ENCODE data around the gene PHYHD1. TPM values are rescaled to one million over a fixed set of nuclear protein-coding genes. Genes with fewer than 3 reads are reported as not detected.

PHYHD1 gene
- total RNA-seq, 2 donors from 2014 or later = 15.2 to 18.0 TPM

DNA sequence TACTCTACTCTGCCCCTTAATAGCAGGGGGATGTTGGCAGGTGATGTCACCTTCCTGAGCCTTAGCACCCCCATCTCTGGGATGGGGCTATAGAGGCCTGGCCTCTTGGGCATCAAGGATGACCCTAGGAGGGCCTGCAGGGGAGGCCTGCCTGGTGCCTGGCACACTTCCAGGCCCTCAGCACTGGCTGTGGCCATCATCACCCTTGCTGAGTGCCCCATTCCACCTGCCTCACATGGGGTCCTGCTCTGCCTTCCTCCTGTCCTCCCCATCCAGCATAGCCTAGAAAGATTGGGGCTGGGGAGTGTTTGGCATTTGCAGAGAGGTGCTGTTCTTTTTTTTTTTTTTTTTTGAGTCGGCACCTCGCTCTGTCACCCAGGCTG is 17.7 kb upstream of the PHYHD1 start:
- no peaks in the 10 kb centered on the region for H3K27me3 ChIP-seq (ENCODE audit: control insufficient read depth, insufficient read depth, low read length, poor library complexity, severe bottlenecking)
- TF ChIP-seq, protein P1, sequence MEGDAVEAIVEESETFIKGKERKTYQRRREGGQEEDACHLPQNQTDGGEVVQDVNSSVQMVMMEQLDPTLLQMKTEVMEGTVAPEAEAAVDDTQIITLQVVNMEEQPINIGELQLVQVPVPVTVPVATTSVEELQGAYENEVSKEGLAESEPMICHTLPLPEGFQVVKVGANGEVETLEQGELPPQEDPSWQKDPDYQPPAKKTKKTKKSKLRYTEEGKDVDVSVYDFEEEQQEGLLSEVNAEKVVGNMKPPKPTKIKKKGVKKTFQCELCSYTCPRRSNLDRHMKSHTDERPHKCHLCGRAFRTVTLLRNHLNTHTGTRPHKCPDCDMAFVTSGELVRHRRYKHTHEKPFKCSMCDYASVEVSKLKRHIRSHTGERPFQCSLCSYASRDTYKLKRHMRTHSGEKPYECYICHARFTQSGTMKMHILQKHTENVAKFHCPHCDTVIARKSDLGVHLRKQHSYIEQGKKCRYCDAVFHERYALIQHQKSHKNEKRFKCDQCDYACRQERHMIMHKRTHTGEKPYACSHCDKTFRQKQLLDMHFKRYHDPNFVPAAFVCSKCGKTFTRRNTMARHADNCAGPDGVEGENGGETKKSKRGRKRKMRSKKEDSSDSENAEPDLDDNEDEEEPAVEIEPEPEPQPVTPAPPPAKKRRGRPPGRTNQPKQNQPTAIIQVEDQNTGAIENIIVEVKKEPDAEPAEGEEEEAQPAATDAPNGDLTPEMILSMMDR (conservative IDR thresholded peaks at IDR 0.05) = no peak
- no peak overlapping the region for H3K9ac ChIP-seq (ENCODE audit: extremely low read depth, low read length, poor library complexity, severe bottlenecking)
- H3K9me3 ChIP-seq (ENCODE audit: control insufficient read depth, low read length) = no peaks in the 10 kb centered on the region
- Mint-ChIP-seq H3K36me3 (ENCODE audit: low read depth) (peaks cover 26% of the 10 kb centered on the region), H3K4me1 (no peaks in the 10 kb centered on the region), H3K27me3 (ENCODE audit: insufficient read depth) (no peaks in the 10 kb centered on the region), H3K27ac (no peak overlapping the region), H3K4me3 (no peak overlapping the region), H3K9me3 (no peaks in the 10 kb centered on the region)
- H3K4me3 ChIP-seq (ENCODE audit: low read length) = no peak overlapping the region
- DNase-seq = no peak
- 90% methylated on average over 2 of the region's 2 CpGs; no CpG with 5 or more reads in 1 of the 2 experiments for WGBS, 2 experiments (ENCODE audit: insufficient coverage in 1 of 2, insufficient read length in 1 of 2)
- H3K27ac ChIP-seq (ENCODE audit: low read depth, low read length) = no peak overlapping the region
- peaks cover 36% of the 10 kb centered on the region for H3K36me3 ChIP-seq (ENCODE audit: control insufficient read depth, insufficient read depth, low read length)
- H3K4me1 ChIP-seq (ENCODE audit: control insufficient read depth, insufficient read depth, low read length) = no peaks in the 10 kb centered on the region

DNA sequence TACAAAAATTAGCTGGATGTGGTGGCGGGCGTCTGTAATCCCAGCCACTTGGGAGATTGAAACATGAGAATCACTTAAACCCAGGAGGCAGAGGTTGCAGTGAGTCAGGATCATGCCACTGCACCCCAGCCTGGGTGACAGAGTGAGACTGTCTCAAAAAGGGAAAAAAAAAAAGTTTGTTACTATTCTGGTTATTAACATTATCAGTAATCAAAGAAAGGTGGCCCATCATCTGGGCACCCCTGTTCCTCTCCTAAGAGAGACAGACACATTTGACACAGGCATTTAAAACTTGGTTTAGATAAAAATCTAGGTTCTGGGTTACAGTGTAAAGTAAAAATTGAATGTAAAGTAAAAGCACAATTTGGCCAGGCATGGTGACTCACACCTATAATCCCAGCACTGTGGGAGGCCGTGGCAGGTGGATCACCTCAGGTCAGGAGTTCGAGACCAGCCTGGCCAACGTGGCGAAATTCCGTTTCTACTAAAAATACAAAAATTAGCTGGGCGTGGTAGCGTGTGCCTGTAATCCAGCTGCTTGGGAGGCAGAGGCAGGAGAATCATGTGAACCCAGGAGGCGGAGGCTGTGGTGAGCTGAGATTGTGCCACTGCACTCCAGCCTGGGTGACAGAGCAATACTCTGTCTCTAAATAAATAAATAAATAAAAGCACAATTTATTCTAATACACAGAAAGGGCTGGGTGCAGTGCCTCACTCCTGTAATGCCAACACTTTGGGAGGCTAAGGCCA is 16.7 kb upstream of the PHYHD1 start:
- TF ChIP-seq, protein P1 (conservative IDR thresholded peaks at IDR 0.05) = no peak
- no peak overlapping the region for H3K27ac ChIP-seq (ENCODE audit: low read depth, low read length)
- no peaks in the 10 kb centered on the region for H3K9me3 Mint-ChIP-seq
- H3K27me3 Mint-ChIP-seq (ENCODE audit: insufficient read depth) = no peaks in the 10 kb centered on the region
- WGBS, 2 experiments (ENCODE audit: insufficient coverage in 1 of 2, insufficient read length in 1 of 2) = 97 to 99% methylated on average over 10 of the region's 10 CpGs
- no peaks in the 10 kb centered on the region for H3K4me1 ChIP-seq (ENCODE audit: control insufficient read depth, insufficient read depth, low read length)
- H3K4me3 Mint-ChIP-seq = no peak overlapping the region
- no peak overlapping the region for H3K4me3 ChIP-seq (ENCODE audit: low read length)
- H3K9me3 ChIP-seq (ENCODE audit: control insufficient read depth, low read length) = no peaks in the 10 kb centered on the region
- peaks cover 28% of the 10 kb centered on the region for H3K36me3 Mint-ChIP-seq (ENCODE audit: low read depth)
- no peaks in the 10 kb centered on the region for H3K4me1 Mint-ChIP-seq
- DNase-seq = no peak
- H3K27ac Mint-ChIP-seq = no peak overlapping the region
- H3K36me3 ChIP-seq (ENCODE audit: control insufficient read depth, insufficient read depth, low read length) = peaks cover 36% of the 10 kb centered on the region
- H3K27me3 ChIP-seq (ENCODE audit: control insufficient read depth, insufficient read depth, low read length, poor library complexity, severe bottlenecking) = no peaks in the 10 kb centered on the region
- no peak overlapping the region for H3K9ac ChIP-seq (ENCODE audit: extremely low read depth, low read length, poor library complexity, severe bottlenecking)

DNA sequence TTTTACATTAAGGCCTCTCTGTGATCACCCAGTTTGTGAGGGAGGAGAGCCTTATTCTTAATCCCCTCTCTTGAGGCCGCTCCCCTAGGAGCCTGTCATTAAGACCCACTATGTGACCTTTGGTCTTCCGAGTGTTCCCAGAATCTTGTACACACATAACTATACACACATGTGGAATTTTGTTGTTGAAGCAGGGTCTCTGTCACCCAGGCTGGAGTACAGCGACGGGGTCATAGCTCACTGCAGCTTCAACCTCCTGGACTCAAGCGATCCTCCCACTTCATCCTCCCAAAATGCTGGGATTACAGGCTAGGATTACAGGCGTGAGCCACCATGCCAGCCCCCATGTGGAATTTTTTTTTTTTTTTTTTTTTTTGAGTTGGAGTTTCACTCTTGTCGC is 14.8 kb upstream of the PHYHD1 start:
- Mint-ChIP-seq H3K4me1 (peaks cover 3% of the 10 kb centered on the region), H3K4me3 (no peak overlapping the region), H3K9me3 (no peaks in the 10 kb centered on the region), H3K27ac (no peak overlapping the region), H3K36me3 (ENCODE audit: low read depth) (peaks cover 32% of the 10 kb centered on the region), H3K27me3 (ENCODE audit: insufficient read depth) (no peaks in the 10 kb centered on the region)
- Histone ChIP-seq H3K27me3 (ENCODE audit: control insufficient read depth, insufficient read depth, low read length, poor library complexity, severe bottlenecking) (no peaks in the 10 kb centered on the region), H3K27ac (ENCODE audit: low read depth, low read length) (no peak overlapping the region), H3K9ac (ENCODE audit: extremely low read depth, low read length, poor library complexity, severe bottlenecking) (no peak overlapping the region), H3K9me3 (ENCODE audit: control insufficient read depth, low read length) (no peaks in the 10 kb centered on the region), H3K36me3 (ENCODE audit: control insufficient read depth, insufficient read depth, low read length) (peaks cover 48% of the 10 kb centered on the region), H3K4me3 (ENCODE audit: low read length) (no peak overlapping the region), H3K4me1 (ENCODE audit: control insufficient read depth, insufficient read depth, low read length) (peaks cover 4% of the 10 kb centered on the region)
- WGBS, 2 experiments (ENCODE audit: insufficient coverage in 1 of 2, insufficient read length in 1 of 2) = 95 to 96% methylated on average over 4 to 6 of the region's 7 CpGs
- DNase-seq = no peak
- TF ChIP-seq, protein P1 (conservative IDR thresholded peaks at IDR 0.05) = no peak

Data from endodermal cell (in vitro differentiated cells).